Peyer's patch (tissue), 4 donors: ENCODE results near the gene KLF11. TPM values are rescaled to one million over a fixed set of nuclear protein-coding genes. Genes with fewer than 3 reads are reported as not detected.
A peak's percentile ranks its signal among the peaks of the same experiment; 100 is the strongest.

Experiments used
- DNase-seq, 3 donors: peaks; one replicate each; pipeline ENCODE4 v3.0.0-alpha.2; 2017 to 2019
- H3K27ac ChIP-seq, 4 donors: fragments of 200-600 bp; sonication (generic); one replicate each; pipeline ENCODE4 v1.5.1; 2016 to 2019
- H3K27me3 ChIP-seq, 2 donors: fragments of 200-600 bp; sonication (generic); one replicate each; pipeline ENCODE4 v1.5.1; 2019
- H3K36me3 ChIP-seq, 3 donors: fragments of 200-600 bp; sonication (generic); one replicate each; pipeline ENCODE4 v1.5.1; 2016 to 2019
- H3K4me1 ChIP-seq, 4 donors: fragments of 200-600 bp; sonication (generic); one replicate each; pipeline ENCODE4 v1.5.1; 2016 to 2019
- H3K4me3 ChIP-seq, 4 donors: fragments of 200-600 bp; sonication (generic); 1 replicate in 3 of 4; 2 replicates in 1 of 4; pipeline ENCODE4 v1.5.1; 2016 to 2019; ENCODE audit warnings: mild to moderate bottlenecking in 1 of 4
- H3K9me3 ChIP-seq, 4 donors: fragments of 200-600 bp; sonication (generic); one replicate each; pipeline ENCODE4 v1.5.1; 2016 to 2019; ENCODE audit warnings: mild to moderate bottlenecking in 1 of 4
- POLR2A ChIP-seq, 2 donors: fragments of 450-650 bp; IDR thresholded peaks; one replicate each; pipeline ENCODE4 v1.5.1; 2017; ENCODE audit warnings: antibody characterized with exemption in 2 of 2, mild to moderate bottlenecking in 2 of 2, moderate library complexity in 2 of 2
- total RNA-seq, 4 donors: library from RNA; depleted of rRNA; stranded (reverse); fragments of >200 nt; gene quantifications; one replicate each; pipeline ENCODE4 v1.1.0, GENCODE V29; 2016
- TF ChIP-seq, protein P1 (sequence below), 6 experiments: fragments of 450-650 bp in 4 of 6; fragments of 200-600 bp in 2 of 6; sonication (generic) in 1 of 6; IDR thresholded peaks; one replicate each; pipeline ENCODE4 v1.5.1; 2017 to 2019; ENCODE audit warnings: antibody characterized with exemption in 6 of 6, mild to moderate bottlenecking in 3 of 6, moderate library complexity in 1 of 6

The KLF11 gene
- total RNA-seq, 4 donors from 2014 or later = 4.0 to 17.3 (median 11.5) TPM

DNA sequence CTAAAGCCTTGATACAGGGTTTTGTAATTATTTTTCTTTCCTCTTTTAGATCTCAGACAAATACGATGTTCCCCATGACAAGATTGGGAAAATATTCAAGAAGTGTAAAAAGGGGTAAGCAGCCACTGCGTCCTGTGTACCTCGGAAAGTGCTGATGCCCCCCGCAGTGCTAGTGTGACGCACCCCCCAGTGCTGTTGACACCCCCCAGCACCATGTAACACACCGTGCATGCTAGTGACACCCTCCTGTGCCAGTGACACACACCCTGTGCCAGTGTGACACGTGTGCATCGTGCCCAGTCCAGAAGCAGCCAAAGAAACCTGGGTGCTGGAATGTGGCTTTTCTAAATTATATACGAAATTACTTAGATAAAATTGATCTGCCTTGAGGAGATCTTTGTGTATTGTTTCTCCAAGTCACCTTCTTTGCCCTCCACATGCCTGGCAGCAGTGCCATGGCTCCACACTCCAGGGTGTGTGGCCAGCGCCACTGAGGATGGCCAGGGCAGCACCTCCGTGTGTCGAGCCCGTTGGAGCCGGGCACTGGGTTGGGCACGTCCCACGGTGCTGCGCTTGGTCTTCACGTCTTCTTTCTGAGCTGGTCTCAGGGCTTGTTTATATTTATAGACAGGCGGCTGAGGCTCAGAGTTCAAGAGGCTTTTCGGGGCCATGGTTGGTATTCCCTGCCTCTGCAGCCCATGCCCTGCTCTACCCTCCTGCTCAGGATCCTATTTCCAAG, 44.3 kb upstream of the KLF11 start:
- no peak overlapping the region for H3K27ac ChIP-seq
- H3K4me3 ChIP-seq = no peak overlapping the region
- no peaks in the 10 kb centered on the region for H3K27me3 ChIP-seq
- no peaks in the 10 kb centered on the region for H3K36me3 ChIP-seq
- TF ChIP-seq, protein P1, sequence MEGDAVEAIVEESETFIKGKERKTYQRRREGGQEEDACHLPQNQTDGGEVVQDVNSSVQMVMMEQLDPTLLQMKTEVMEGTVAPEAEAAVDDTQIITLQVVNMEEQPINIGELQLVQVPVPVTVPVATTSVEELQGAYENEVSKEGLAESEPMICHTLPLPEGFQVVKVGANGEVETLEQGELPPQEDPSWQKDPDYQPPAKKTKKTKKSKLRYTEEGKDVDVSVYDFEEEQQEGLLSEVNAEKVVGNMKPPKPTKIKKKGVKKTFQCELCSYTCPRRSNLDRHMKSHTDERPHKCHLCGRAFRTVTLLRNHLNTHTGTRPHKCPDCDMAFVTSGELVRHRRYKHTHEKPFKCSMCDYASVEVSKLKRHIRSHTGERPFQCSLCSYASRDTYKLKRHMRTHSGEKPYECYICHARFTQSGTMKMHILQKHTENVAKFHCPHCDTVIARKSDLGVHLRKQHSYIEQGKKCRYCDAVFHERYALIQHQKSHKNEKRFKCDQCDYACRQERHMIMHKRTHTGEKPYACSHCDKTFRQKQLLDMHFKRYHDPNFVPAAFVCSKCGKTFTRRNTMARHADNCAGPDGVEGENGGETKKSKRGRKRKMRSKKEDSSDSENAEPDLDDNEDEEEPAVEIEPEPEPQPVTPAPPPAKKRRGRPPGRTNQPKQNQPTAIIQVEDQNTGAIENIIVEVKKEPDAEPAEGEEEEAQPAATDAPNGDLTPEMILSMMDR (IDR thresholded peaks at IDR 0.05) = no peak
- TF ChIP-seq POLR2A (IDR thresholded peaks at IDR 0.05) = no peak
- peak in 1 of 3 donors; percentile 35 for DNase-seq
- H3K4me1 ChIP-seq = no peaks in the 10 kb centered on the region
- H3K9me3 ChIP-seq = no peaks in the 10 kb centered on the region

DNA sequence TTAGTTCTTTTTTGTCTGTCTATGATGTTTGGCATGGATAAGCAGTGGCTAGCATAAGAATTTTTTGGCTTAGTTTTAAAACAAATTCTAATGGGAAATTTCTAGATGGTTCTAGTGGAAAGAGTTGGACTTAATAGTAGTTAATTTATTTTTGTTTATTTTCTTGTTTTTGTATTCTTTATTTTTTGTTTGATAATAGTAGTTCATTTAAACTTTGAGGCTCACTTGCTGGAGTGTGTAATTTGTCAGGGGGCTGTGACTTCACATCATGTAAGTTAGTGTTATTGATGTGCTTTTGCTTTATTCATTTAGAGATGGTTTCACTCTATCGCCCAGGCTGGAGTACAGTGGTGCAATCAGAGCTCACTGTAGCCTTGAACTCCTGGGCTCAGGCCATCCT, 43.7 kb upstream of the KLF11 start:
- H3K4me3 ChIP-seq = no peak overlapping the region
- no peak overlapping the region for H3K27ac ChIP-seq
- no peaks in the 10 kb centered on the region for H3K27me3 ChIP-seq
- DNase-seq = no peak
- H3K9me3 ChIP-seq = no peaks in the 10 kb centered on the region
- no peak for TF ChIP-seq POLR2A (IDR thresholded peaks at IDR 0.05)
- TF ChIP-seq, protein P1 (IDR thresholded peaks at IDR 0.05) = no peak
- no peaks in the 10 kb centered on the region for H3K4me1 ChIP-seq
- no peaks in the 10 kb centered on the region for H3K36me3 ChIP-seq

DNA sequence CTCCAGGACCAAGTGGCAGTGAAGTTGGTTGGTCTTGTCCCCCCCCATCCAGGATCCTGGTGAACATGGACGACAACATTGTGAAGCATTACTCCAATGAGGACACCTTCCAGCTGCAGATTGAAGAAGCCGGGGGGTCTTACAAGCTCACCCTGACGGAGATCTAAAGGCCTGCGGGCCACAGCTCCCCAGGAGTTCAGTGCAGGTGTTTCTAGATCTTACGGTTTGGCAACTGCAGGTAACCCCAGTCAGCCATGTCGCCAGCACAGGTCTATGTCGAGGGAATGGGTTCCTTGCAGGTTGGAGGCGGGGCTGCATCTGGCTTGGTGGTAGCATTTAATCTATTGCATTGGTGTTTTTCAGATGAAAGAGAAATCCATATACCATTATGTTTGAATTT, 42.8 kb upstream of the KLF11 start:
- TF ChIP-seq, protein P1 (IDR thresholded peaks at IDR 0.05) = no peak
- TF ChIP-seq POLR2A (IDR thresholded peaks at IDR 0.05) = no peak
- DNase-seq = peak in 2 of 3 donors; percentile 36 to 39
- H3K27ac ChIP-seq = no peak overlapping the region
- H3K9me3 ChIP-seq = no peaks in the 10 kb centered on the region
- H3K27me3 ChIP-seq = no peaks in the 10 kb centered on the region
- no peaks in the 10 kb centered on the region for H3K36me3 ChIP-seq
- H3K4me3 ChIP-seq = no peak overlapping the region
- no peaks in the 10 kb centered on the region for H3K4me1 ChIP-seq

DNA sequence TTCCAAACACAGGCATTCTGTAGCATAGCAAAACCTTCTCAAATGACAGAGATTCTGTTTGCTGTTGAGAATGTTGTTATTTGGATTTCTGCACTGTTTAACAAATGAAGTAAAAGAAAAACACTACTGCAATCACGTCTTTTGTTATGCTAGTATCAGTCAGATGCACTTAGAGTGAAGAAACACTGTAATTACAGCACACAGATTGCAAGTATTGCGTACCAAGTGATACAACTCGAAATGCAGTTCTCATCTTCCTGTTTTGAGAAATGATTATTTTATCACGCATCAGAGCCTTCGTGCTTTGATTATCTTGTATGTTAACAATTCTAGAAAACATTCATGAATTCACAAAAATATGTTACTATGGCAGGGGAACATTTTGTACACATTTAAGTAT, 41.8 kb upstream of the KLF11 start:
- Histone ChIP-seq H3K36me3 (no peaks in the 10 kb centered on the region), H3K9me3 (no peaks in the 10 kb centered on the region), H3K4me1 (no peaks in the 10 kb centered on the region), H3K27ac (no peak overlapping the region), H3K27me3 (no peaks in the 10 kb centered on the region), H3K4me3 (no peak overlapping the region)
- DNase-seq = no peak
- no peak for TF ChIP-seq POLR2A (IDR thresholded peaks at IDR 0.05)
- TF ChIP-seq, protein P1 (IDR thresholded peaks at IDR 0.05) = no peak

DNA sequence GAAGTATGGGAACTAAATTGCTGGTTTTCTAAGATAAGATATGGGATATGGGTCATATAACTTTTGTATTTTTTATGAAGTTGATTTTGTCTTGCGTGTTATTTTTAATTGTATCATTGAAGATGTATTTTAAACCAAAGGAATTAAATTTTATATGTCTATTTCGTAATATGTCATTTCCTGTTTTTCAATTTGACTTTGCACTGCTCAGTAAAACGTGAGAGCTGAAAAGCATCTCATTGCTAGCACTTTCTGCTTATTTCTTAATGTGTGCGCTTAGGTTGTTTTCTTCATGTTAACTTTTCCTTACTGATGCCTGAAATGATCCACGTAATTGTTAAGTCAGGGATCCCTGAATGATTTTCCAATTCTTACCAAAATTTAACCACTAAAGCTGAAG, 41.2 kb upstream of the KLF11 start:
- TF ChIP-seq POLR2A (IDR thresholded peaks at IDR 0.05) = no peak
- TF ChIP-seq, protein P1 (IDR thresholded peaks at IDR 0.05) = no peak
- no peak for DNase-seq
- H3K9me3 ChIP-seq = no peaks in the 10 kb centered on the region
- no peak overlapping the region for H3K27ac ChIP-seq
- H3K4me1 ChIP-seq = no peaks in the 10 kb centered on the region
- no peaks in the 10 kb centered on the region for H3K36me3 ChIP-seq
- no peak overlapping the region for H3K4me3 ChIP-seq
- no peaks in the 10 kb centered on the region for H3K27me3 ChIP-seq
